IPS-18c (cell line): Measurements from ENCODE around the gene TRIP11.
A peak's percentile ranks its signal among the peaks of the same experiment; 100 is the strongest.

Experiments
- H3K4me3 ChIP-seq: 2 replicates; pipeline ENCODE4 v1.7.0; 2013; ENCODE audit warnings: low read depth, mild to moderate bottlenecking, low read length, moderate library complexity; ENCODE audit not compliant: insufficient read depth
- H3K9me3 ChIP-seq: one replicate; pipeline ENCODE4 v1.6.1; 2013; ENCODE audit warnings: mild to moderate bottlenecking, low read length, moderate library complexity; ENCODE audit not compliant: control insufficient read depth, insufficient read depth

Gene TRIP11

GRCh38 chr14:91971188-91971778 is 68.6 kb downstream of the TRIP11 start:
- H3K4me3 ChIP-seq: no peak overlapping the region
- no peaks in the 10 kb centered on the region for H3K9me3 ChIP-seq

- H3K4me3 ChIP-seq: no peak overlapping the region
- no peaks in the 10 kb centered on the region for H3K9me3 ChIP-seq
Observed at GRCh38 chr14:91968280-91968679, 71.6 kb downstream of the TRIP11 start.

- H3K9me3 ChIP-seq: no peaks in the 10 kb centered on the region
Observed at GRCh38 chr14:91964724-91965123, 75.1 kb downstream of the TRIP11 start.

GRCh38 chr14:91964011-91964410 is 75.8 kb downstream of the TRIP11 start:
- no peak overlapping the region for H3K4me3 ChIP-seq
- no peaks in the 10 kb centered on the region for H3K9me3 ChIP-seq

More at GRCh38 chr14:91964724-91965123, 75.1 kb downstream of the TRIP11 start:
- H3K4me3 ChIP-seq: no peak overlapping the region

- H3K9me3 ChIP-seq: no peaks in the 10 kb centered on the region
- no peak overlapping the region for H3K4me3 ChIP-seq
Observed at GRCh38 chr14:91963465-91963864, 76.4 kb downstream of the TRIP11 start.

GRCh38 chr14:91961297-91962220 is 78.3 kb downstream of the TRIP11 start:
- Histone ChIP-seq H3K4me3 (no peak overlapping the region), H3K9me3 (no peaks in the 10 kb centered on the region)

GRCh38 chr14:91957876-91958313 is 82.0 kb downstream of the TRIP11 start:
- no peaks in the 10 kb centered on the region for H3K9me3 ChIP-seq
- no peak overlapping the region for H3K4me3 ChIP-seq

- Histone ChIP-seq H3K4me3 (no peak overlapping the region), H3K9me3 (no peaks in the 10 kb centered on the region)
Observed at GRCh38 chr14:91956616-91957015, 83.2 kb downstream of the TRIP11 start.

- no peaks in the 10 kb centered on the region for H3K9me3 ChIP-seq
- H3K4me3 ChIP-seq: no peak overlapping the region
Observed at GRCh38 chr14:91955168-91955567, 84.7 kb downstream of the TRIP11 start.

- Histone ChIP-seq H3K9me3 (no peaks in the 10 kb centered on the region), H3K4me3 (no peak overlapping the region)
Observed at GRCh38 chr14:91953170-91953985, 86.5 kb downstream of the TRIP11 start.

- H3K9me3 ChIP-seq: no peaks in the 10 kb centered on the region
- peak within 1 kb of the TSS; percentile 61 for H3K4me3 ChIP-seq
Observed at GRCh38 chr14:91947475-91948184, 92.2 kb downstream of the TRIP11 start, which contains the start of gene FBLN5. Gene FBLN5 (minus strand): TSS chr14:91947694. CDS start chr14:91947229, 465 bp downstream.

GRCh38 chr14:91946622-91947474 is 93.0 kb downstream of the TRIP11 start:
- no peaks in the 10 kb centered on the region for H3K9me3 ChIP-seq
- peak overlapping the region; percentile 61 for H3K4me3 ChIP-seq

- no peak overlapping the region for H3K4me3 ChIP-seq
Observed at GRCh38 chr14:91945751-91946621, 93.9 kb downstream of the TRIP11 start.

GRCh38 chr14:91942946-91943345 is 96.9 kb downstream of the TRIP11 start:
- H3K4me3 ChIP-seq: no peak overlapping the region
- no peaks in the 10 kb centered on the region for H3K9me3 ChIP-seq

More at GRCh38 chr14:91945751-91946621, 93.9 kb downstream of the TRIP11 start:
- no peaks in the 10 kb centered on the region for H3K9me3 ChIP-seq

- H3K9me3 ChIP-seq: no peaks in the 10 kb centered on the region
- no peak overlapping the region for H3K4me3 ChIP-seq
Observed at GRCh38 chr14:91942128-91942527, 97.7 kb downstream of the TRIP11 start.
